Measurements from ENCODE around the gene TPR. TPM values are rescaled to one million over a fixed set of nuclear protein-coding genes. Genes with fewer than 3 reads are reported as not detected.
"Not testable (repeated sequence)": the region's sequence is repeated elsewhere in the genome, so short reads cannot be mapped to it uniquely, and the experiment has no call there.

TPR gene
- 99.3 and 123 TPM in 2 replicates for total RNA-seq (2014; rRNA removed; shearing (Covaris generic))

DNA sequence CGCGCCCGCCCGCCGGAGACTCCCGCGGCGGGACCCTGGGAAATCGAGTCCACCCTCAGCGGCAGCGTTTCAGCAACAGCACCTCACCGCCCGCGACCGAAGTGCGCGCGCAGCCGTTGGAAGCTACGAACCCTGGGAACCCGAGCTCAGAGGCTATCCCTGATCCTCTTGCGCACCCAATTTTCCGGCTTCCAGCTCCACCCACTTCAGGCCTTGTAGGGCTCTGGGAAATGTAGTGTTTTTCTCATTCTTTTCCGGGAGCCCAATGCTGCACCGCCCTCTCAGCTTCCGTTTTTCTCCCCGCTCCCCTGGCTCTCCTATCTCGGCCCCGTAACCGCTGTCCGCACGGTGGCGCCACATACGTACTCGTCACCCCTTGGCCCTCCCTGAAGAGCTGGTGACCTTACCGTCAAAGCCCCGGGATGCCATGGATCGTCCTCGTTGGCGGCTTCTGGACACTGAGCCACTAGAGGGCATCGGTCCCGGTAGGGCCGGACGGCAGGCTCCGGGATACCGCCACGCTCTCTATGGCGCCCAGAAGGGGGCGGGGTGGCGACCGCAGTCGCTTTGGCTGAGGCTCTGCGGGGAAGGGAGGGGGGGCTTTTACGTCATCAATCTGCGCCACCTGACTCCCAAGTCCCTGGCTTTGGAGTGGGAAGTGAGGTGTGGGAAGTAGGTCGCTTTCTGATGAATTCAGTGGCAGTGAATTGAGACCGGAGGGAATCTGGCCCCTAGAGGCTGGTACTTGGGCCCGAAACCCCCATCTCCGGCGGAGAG, at the start of gene TPR, which contains the start of gene ODR4:
TPR (minus strand) TSS at position 102 of the 777 bp plus-strand sequence. CDS start 225 bp downstream, outside the sequence.
ODR4 (plus strand) TSS at position 687 of the 777 bp plus-strand sequence. CDS start 3,948 bp downstream, outside the sequence.
- peak within 1 kb of the TSS; percentile 65 for H3K4me3 ChIP-seq (ENCODE audit: insufficient read depth, low read depth, low read length)
- H3K36me3 ChIP-seq (replicated peaks; ENCODE audit: control insufficient read depth, insufficient read depth, low read length): peaks cover 5% of the 10 kb centered on the region
- peak; percentile 90 for DNase-seq
- H3K27me3 ChIP-seq (ENCODE audit: control insufficient read depth, insufficient read depth, low read length): no peaks in the 10 kb centered on the region

DNA sequence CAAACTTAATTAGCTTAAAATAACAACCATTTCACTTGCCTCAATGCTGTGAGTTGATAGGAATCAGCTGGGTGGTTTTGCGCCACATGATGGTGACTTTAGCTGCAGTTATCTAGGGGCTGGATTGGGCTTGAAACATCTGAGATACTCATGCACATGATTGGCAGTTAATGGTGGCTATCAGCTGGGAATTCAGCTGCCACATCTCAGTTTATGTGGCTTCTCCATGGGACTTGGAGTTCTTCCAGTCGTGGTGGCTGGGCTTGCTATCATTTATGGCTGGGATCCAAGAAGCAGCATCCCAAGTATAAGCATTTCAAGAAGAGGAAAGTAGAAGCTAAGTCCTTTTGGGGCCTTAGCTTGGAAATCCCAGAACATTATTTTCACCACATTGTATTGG, 49.5 kb upstream of the TPR start:
- DNase-seq: no peak
- H3K27me3 ChIP-seq (ENCODE audit: control insufficient read depth, insufficient read depth, low read length): no peaks in the 10 kb centered on the region
- no peak overlapping the region for H3K4me3 ChIP-seq (ENCODE audit: insufficient read depth, low read depth, low read length)
- no peaks in the 10 kb centered on the region; the same call in 1 of the 2 replicates for H3K36me3 ChIP-seq (replicated peaks; ENCODE audit: control insufficient read depth, insufficient read depth, low read length)

DNA sequence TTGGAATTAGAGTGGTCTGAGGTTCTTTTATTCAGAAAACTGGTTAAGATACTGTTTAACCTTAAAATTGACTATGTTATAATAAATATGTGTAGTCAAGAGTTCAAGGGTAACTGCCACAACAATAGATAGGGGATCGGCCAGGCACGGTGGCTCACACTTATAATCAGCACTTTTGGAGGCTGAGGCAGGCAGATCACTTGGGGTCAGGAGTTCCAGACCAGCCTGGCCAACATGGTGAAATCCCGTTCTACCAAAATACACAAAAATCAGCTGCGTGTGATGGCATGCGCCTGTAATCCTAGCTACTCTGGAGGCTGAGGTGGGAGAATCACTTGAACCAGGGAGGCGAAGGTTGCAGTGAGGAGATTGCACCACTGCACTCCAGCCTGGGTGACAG, 46.4 kb upstream of the TPR start:
- no peaks in the 10 kb centered on the region for H3K27me3 ChIP-seq (ENCODE audit: control insufficient read depth, insufficient read depth, low read length)
- no peak for DNase-seq
- no peak overlapping the region for H3K4me3 ChIP-seq (ENCODE audit: insufficient read depth, low read depth, low read length)
- H3K36me3 ChIP-seq (replicated peaks; ENCODE audit: control insufficient read depth, insufficient read depth, low read length): peaks cover 3% of the 10 kb centered on the region

DNA sequence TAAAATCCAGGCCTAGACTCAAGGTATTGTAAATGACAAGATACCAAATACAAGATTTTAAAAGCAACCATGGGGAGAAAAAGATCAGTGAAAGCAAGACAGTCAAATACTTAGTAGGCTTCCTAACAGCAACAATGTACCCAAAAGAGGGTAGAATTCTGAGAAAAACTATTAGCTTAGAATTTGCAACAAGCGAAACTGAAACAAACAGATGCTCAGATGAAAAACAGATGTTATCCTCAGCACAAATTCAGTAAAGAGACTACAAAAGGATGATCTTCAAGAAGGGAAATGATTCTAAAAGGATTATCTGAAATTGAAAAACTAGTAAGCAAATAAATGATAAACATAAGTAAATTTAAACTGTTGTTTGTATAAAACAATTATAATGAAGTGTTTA, 45.9 kb upstream of the TPR start:
- H3K36me3 ChIP-seq (replicated peaks; ENCODE audit: control insufficient read depth, insufficient read depth, low read length): peaks cover 3% of the 10 kb centered on the region
- DNase-seq: no peak
- no peaks in the 10 kb centered on the region for H3K27me3 ChIP-seq (ENCODE audit: control insufficient read depth, insufficient read depth, low read length)
- no peak overlapping the region for H3K4me3 ChIP-seq (ENCODE audit: insufficient read depth, low read depth, low read length)

DNA sequence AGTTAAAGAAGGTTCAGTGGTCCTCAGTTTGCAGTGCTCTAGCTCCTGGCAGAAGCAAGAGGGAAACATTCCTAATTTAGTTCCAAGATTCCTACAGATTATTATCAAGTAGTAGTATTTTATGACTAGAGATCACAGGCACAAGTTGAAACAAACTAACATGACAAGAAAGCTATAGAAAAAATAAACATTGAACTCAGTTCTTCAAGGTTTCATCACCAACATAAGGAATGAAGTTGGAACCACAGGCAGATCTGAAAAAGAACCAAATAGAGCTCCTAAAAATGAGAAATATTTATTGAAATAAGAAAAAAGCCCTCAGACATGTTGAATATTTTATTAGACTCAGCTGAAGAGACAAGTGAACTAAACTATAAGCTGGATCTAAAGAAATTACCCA, 45.3 kb upstream of the TPR start:
- DNase-seq: no peak
- peaks cover 3% of the 10 kb centered on the region for H3K36me3 ChIP-seq (replicated peaks; ENCODE audit: control insufficient read depth, insufficient read depth, low read length)
- no peak overlapping the region for H3K4me3 ChIP-seq (ENCODE audit: insufficient read depth, low read depth, low read length)
- H3K27me3 ChIP-seq (ENCODE audit: control insufficient read depth, insufficient read depth, low read length): no peaks in the 10 kb centered on the region

DNA sequence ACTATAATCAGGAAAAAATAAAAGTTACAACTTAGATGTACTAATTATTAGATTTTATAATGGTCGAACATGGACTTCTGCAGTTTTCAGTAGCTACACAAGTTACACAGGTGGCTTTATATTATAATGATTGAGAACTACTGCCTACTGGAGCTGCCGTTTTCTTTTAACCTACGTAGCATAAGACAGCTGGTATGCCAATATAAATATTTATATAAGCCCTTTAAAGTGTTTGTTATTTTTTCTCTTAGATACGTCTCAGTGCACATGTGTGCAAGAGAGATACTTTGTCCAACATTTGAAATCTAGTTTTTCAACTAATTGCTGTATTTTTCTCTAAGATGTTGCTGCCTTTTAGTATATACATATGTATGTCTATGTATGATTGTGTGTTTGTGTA, 43.5 kb upstream of the TPR start:
- Histone ChIP-seq H3K36me3 (replicated peaks; ENCODE audit: control insufficient read depth, insufficient read depth, low read length) (peaks cover 4% of the 10 kb centered on the region), H3K4me3 (ENCODE audit: insufficient read depth, low read depth, low read length) (no peak overlapping the region), H3K27me3 (ENCODE audit: control insufficient read depth, insufficient read depth, low read length) (no peaks in the 10 kb centered on the region)
- no peak for DNase-seq

DNA sequence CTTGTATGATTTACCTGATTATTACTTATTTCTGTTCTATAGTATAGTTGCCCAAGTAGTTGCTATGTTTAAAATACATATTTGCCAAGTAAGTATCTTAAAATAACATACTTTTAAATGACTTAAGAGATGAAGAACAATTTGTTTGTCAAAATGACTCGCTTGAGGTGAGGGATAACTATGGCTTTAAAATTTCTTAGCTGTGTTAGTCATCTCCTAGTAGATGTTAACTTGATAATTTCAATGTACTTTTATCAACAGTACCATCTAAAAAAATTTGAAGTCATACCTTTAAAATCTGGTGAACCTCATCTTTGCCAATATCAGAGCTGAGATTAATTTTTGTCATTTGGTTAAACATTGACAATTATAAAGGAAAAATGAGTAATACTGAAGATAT, 38.3 kb upstream of the TPR start:
- no peak for DNase-seq
- no peaks in the 10 kb centered on the region for H3K27me3 ChIP-seq (ENCODE audit: control insufficient read depth, insufficient read depth, low read length)
- peaks cover 1% of the 10 kb centered on the region for H3K36me3 ChIP-seq (replicated peaks; ENCODE audit: control insufficient read depth, insufficient read depth, low read length)

DNA sequence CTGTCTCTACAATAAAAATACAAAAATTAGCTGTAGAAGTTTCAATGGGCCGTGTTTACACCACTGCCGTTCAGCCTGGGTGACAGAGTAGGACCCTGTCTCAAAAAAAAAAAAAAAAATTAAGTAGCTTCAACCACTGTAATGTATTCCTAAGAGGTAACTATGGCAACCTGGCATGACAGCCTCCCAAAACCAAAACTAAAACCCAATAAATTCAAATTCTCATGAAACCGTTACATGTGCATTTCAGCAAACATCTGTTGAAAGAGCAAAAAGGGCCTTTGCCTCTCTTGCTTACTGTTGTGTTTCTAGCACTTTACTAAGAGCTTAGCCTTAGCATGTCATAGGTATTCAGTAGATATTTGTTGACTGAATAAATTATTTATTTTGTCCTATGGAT, 34.0 kb upstream of the TPR start:
- Histone ChIP-seq H3K27me3 (ENCODE audit: control insufficient read depth, insufficient read depth, low read length) (no peaks in the 10 kb centered on the region), H3K36me3 (replicated peaks; ENCODE audit: control insufficient read depth, insufficient read depth, low read length) (peaks cover 5% of the 10 kb centered on the region), H3K4me3 (ENCODE audit: insufficient read depth, low read depth, low read length) (no peak overlapping the region)
- DNase-seq: no peak

More for the DNA sequence above, 38.3 kb upstream of the TPR start:
- no peak overlapping the region for H3K4me3 ChIP-seq (ENCODE audit: insufficient read depth, low read depth, low read length)

DNA sequence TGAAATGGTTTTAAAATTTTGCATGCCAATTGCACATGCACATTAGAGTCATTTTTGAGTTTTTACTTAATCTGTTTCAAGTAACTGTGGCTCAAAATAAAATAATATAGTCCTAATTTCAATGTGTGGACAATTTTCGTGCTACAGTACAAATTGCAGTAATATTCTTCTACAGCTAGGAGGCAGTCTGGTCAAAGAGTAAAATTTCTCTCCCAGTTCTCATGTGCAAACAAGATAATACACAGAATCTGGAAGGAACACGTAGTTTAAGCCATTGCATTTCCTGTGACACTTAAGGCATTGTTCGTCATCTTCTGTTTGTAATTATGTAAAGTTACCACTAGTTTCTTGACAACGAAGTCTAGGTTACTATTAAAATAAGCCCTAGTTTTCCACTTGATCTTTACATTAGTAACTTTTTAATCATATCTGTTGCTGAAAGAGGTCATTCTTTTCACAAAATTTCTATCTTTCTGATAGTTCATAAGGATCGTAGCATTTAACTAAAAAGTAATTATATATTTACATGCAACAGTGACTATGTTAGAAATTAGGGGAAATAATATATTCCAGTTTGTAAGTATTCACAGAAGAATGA, 29.5 kb upstream of the TPR start:
- H3K27me3 ChIP-seq (ENCODE audit: control insufficient read depth, insufficient read depth, low read length): no peaks in the 10 kb centered on the region
- DNase-seq: peak; percentile 15
- H3K4me3 ChIP-seq (ENCODE audit: insufficient read depth, low read depth, low read length): no peak overlapping the region
- H3K36me3 ChIP-seq (replicated peaks; ENCODE audit: control insufficient read depth, insufficient read depth, low read length): peaks cover 4% of the 10 kb centered on the region; the same call in 1 of the 2 replicates

DNA sequence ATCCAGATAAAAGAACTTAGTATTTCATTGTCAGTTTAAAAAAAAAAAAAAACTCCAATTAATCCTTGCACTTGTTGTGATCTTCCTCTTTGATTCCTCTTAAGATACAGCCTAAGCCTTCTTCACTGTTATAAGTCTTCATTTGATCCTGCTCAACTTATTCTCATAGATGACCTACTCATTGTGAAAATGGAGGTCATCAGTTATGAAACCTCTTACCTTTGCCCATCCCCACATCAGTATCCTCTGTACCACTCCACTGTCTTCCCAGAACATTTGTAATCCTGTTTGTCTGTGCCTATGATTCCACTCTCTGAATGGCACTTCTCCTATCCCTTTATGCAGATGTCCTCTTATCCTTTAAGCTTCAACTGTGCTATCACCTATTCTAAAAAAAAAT, 28.6 kb upstream of the TPR start:
- peaks cover 6% of the 10 kb centered on the region; the same call in 1 of the 2 replicates for H3K36me3 ChIP-seq (replicated peaks; ENCODE audit: control insufficient read depth, insufficient read depth, low read length)
- no peak overlapping the region for H3K4me3 ChIP-seq (ENCODE audit: insufficient read depth, low read depth, low read length)
- no peaks in the 10 kb centered on the region for H3K27me3 ChIP-seq (ENCODE audit: control insufficient read depth, insufficient read depth, low read length)
- DNase-seq: no peak

DNA sequence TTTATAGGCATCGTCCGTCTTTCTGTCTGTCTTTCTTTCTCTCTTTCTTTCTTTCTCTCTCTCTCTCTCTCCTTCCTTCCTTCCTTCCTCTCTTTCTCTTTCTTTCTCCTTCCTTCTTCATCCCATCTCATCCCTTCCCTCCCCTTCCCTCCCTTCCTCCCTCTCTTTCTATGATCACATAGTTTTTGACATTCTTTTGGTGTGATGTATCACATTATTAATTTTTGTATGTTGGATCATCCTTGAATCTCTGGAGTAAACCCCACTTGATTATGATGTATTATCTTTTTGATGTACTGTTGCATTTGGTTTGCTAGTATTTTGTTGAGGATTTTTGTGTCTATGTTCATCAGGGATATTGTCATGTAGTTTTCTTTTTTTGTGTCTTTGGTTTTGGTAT, 26.4 kb upstream of the TPR start:
- H3K27me3 ChIP-seq (ENCODE audit: control insufficient read depth, insufficient read depth, low read length); DNase-seq: not testable (repeated sequence)

DNA sequence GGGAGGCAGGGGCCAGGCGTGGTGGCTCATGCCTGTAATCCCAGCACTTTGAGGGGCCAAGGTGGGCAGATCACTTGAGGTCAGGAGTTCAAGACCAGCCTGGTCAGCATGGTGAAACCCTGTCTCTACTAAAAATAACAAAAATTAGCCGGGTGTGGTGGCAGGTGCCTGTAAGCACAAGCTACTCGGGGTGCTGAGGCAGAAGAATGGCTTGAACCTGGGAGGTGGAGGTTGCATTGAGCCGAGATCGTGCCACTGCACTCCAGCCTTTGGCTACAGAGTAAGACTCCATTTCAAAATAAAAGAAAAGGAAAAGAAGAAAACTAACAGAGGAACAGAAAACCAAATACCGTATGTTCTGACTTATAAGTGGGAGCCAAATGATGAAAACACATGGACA, 17.7 kb upstream of the TPR start:
- not testable (repeated sequence) for DNase-seq; H3K36me3 ChIP-seq (replicated peaks; ENCODE audit: control insufficient read depth, insufficient read depth, low read length); H3K4me3 ChIP-seq (ENCODE audit: insufficient read depth, low read depth, low read length); H3K27me3 ChIP-seq (ENCODE audit: control insufficient read depth, insufficient read depth, low read length)

More for the DNA sequence above, 26.4 kb upstream of the TPR start:
- H3K4me3 ChIP-seq (ENCODE audit: insufficient read depth, low read depth, low read length); H3K36me3 ChIP-seq (replicated peaks; ENCODE audit: control insufficient read depth, insufficient read depth, low read length): not testable (repeated sequence)

DNA sequence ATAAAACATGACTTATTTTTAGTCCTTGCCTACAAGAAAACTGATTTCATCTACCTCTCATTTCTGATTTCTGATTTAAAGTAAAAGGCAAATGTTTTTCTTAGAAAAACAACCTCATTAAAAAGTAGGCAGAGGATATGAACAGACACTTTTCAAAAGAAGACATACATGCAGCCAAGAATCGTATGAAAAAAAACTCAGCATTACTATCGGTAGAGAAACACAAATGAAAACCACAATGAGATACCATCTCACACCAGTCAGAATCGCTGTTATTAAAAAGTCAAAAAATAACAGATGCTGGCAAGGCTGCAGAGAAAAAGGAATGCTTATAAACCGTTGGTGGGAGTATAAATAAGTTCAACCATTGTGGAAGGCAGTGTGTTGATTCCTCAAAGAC, 16.8 kb upstream of the TPR start:
- Histone ChIP-seq H3K27me3 (ENCODE audit: control insufficient read depth, insufficient read depth, low read length) (no peaks in the 10 kb centered on the region), H3K36me3 (replicated peaks; ENCODE audit: control insufficient read depth, insufficient read depth, low read length) (peaks cover 1% of the 10 kb centered on the region), H3K4me3 (ENCODE audit: insufficient read depth, low read depth, low read length) (no peak overlapping the region)
- no peak for DNase-seq

DNA sequence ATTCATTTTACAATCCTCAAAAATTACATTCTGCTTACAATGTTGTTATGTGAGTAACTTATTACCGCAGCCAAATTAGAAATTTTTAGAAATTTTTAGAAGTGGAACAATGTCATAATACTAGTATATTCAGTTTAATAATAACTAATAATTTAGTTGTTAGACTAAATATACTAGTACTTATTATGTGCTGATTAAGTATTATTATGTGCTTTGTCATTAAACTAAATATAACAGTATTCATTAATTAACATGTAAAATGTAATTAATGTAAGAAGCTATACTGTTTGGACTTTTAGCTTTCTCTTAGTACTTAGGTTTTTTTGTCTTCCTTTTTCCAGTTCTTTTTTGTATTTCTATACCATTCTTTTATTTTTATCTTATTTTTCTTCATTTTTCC, 15.9 kb upstream of the TPR start:
- H3K4me3 ChIP-seq (ENCODE audit: insufficient read depth, low read depth, low read length): no peak overlapping the region
- H3K27me3 ChIP-seq (ENCODE audit: control insufficient read depth, insufficient read depth, low read length): no peaks in the 10 kb centered on the region
- H3K36me3 ChIP-seq (replicated peaks; ENCODE audit: control insufficient read depth, insufficient read depth, low read length): peaks cover 1% of the 10 kb centered on the region
- no peak for DNase-seq

DNA sequence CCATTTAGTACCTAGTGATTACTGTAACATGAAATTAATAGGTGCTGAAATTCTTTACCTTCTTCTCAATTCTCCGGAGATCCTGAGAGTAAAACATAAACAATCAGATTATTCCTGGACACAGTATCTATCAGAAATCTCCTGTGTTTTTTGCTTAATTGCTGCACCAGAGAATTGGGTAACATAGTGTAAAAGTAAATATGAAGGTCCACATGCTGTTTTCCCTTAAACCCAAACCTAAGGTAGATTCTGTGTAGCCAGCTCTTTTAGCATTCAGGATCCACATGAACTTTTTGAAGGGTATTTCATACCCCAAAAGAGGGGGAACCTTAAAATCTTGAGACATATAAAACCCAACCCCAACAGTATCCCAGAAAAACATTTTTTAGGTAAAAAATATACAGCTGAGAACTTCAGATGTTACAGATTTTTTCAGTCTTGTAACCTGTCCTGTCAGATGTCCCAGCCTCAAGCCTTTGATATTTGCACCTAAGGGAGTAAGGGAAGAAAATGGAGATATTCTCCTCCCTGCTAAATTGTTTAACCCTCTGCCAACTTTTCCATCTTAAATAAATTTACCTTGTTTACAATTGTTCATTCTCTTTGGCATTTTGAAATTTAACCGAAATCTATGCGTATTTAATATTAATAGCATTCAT, 11.8 kb upstream of the TPR start:
- no peaks in the 10 kb centered on the region for H3K27me3 ChIP-seq (ENCODE audit: control insufficient read depth, insufficient read depth, low read length)
- DNase-seq: no peak
- no peaks in the 10 kb centered on the region; the same call in none of the 2 replicates for H3K36me3 ChIP-seq (replicated peaks; ENCODE audit: control insufficient read depth, insufficient read depth, low read length)
- H3K4me3 ChIP-seq (ENCODE audit: insufficient read depth, low read depth, low read length): no peak overlapping the region
